ENCODE results near the gene FBN3. TPM values are rescaled to one million over a fixed set of nuclear protein-coding genes. Genes with fewer than 3 reads are reported as not detected.

Gene FBN3
- polyA plus RNA-seq, 1 donor (not counting 4 experiments of a cell fraction or from before 2014, with no cell fraction given): not detected

DNA sequence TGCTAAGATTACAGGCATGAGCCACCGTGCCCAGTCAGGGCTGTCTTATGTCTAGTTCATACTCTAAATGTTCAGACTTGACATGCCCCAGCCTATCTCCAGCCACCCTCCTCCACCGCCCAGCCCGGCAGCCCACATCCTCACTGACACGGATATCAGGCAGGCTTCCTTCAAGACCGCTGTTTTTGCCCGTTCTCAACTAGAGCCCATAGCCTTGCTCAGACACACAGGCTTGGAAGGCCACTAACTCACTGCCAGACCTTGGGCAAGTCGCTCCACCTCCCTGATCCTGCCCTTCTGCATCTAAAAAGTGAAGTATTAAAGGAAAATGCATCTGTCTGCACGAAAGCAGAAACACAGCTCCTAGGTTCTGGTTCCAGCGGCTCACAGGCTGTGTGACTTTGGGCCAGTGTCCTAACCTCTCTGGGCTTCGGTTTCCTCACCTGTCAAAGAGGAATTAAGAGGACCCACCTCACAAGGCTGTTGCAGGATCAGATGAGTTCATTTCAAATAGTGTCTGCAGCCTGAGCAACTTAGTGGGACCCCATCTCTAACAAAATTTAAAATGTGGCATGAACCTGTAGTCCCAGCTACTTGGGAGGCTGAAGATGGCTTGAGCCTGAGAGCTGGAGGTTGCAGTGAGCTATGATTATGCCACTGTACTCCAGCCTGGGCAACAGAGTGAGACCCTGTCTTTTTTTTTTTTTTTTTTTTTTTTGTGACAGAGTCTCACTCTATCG, 45.3 kb upstream of the FBN3 start:
- Histone ChIP-seq H3K79me2 (ENCODE audit: control insufficient read depth, insufficient read depth, low read length) (no peaks in the 10 kb centered on the region), H3K9ac (ENCODE audit: control insufficient read depth, extremely low read depth, insufficient read depth, low read length) (no peak overlapping the region), H3K9me1 (ENCODE audit: control insufficient read depth, extremely low read depth, insufficient read depth, low read length) (no peaks in the 10 kb centered on the region), H3K27ac (ENCODE audit: control insufficient read depth, insufficient read depth, low read length) (no peak overlapping the region), H3K4me2 (ENCODE audit: control insufficient read depth, extremely low read depth, insufficient read depth, low read depth, low read length) (no peak overlapping the region), H3K9me3 (ENCODE audit: control insufficient read depth, low read depth, low read length) (no peaks in the 10 kb centered on the region), H3K4me3 (ENCODE audit: control insufficient read depth in 2 of 3, extremely low read depth in 1 of 3, insufficient read depth in 2 of 3, low read depth in 1 of 3, low read length in 3 of 3) (no peak overlapping the region), H3K4me1 (ENCODE audit: control insufficient read depth, extremely low read depth, insufficient read depth, low read length) (no peaks in the 10 kb centered on the region), H4K20me1 (ENCODE audit: control insufficient read depth, extremely low read depth, insufficient read depth, low read length) (no peaks in the 10 kb centered on the region), H2AFZ (ENCODE audit: control insufficient read depth, low read length) (peak overlapping the region; percentile 26), H3K27me3 (ENCODE audit: control insufficient read depth, extremely low read depth, insufficient read depth, low read length) (no peaks in the 10 kb centered on the region), H3K36me3 (ENCODE audit: control insufficient read depth in 2 of 2, extremely low read depth in 1 of 2, insufficient read depth in 2 of 2, low read length in 2 of 2) (no peaks in the 10 kb centered on the region)
- TF ChIP-seq CTCF (optimal IDR thresholded peaks at IDR 0.05 in 1 of 3, IDR thresholded peaks at IDR 0.05 in 1 of 3, conservative IDR thresholded peaks at IDR 0.05 in 1 of 3; ENCODE audit: extremely low read depth in 1 of 3, insufficient read depth in 2 of 3, low read length in 3 of 3): no peak
- no peak for TF ChIP-seq EZH2 (IDR thresholded peaks at IDR 0.05; ENCODE audit: low read length)
- no peak for DNase-seq (ENCODE audit: low read depth, low spot score)
- dilution Hi-C loops (cut with MboI; ENCODE audit: extremely low pct_ligation_motif_present, low sequenced_read_pairs): no loop called here
- peak; percentile 76 for FAIRE-seq

DNA sequence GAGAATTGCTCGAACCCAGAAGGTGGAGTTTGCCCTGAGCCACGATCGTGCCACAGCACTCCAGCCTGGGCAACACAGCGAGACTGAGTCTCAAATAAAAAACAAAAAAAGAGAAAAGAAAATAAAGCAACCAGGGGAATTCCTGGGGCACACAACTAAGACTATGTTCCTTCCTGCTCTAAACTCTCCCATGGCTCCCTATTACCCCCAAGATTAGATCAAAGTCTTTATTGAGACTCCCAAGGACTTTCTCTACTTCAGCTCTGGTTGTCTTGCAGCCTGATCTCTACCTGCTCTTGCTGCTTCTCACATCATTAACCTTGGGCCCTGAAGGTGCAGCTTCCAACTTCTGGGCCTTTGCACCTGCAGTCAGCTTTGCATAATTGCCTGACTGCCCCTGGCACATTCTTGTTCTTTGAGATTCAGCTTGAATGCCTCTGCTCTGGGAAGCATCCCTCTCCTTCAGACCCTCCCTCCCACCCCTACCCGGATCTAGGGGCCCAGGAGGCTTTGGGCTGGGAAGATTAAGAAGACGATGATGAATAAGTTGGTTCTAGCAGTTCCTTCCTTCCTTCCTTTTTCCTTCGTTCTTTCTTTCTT, 42.9 kb upstream of the FBN3 start:
- Histone ChIP-seq H3K9me3 (ENCODE audit: control insufficient read depth, low read depth, low read length) (no peaks in the 10 kb centered on the region), H4K20me1 (ENCODE audit: control insufficient read depth, extremely low read depth, insufficient read depth, low read length) (no peaks in the 10 kb centered on the region), H3K27me3 (ENCODE audit: control insufficient read depth, extremely low read depth, insufficient read depth, low read length) (no peaks in the 10 kb centered on the region), H3K79me2 (ENCODE audit: control insufficient read depth, insufficient read depth, low read length) (no peaks in the 10 kb centered on the region), H3K4me3 (ENCODE audit: control insufficient read depth in 2 of 3, extremely low read depth in 1 of 3, insufficient read depth in 2 of 3, low read depth in 1 of 3, low read length in 3 of 3) (no peak overlapping the region), H3K27ac (ENCODE audit: control insufficient read depth, insufficient read depth, low read length) (no peak overlapping the region), H3K36me3 (ENCODE audit: control insufficient read depth in 2 of 2, extremely low read depth in 1 of 2, insufficient read depth in 2 of 2, low read length in 2 of 2) (no peaks in the 10 kb centered on the region), H3K9me1 (ENCODE audit: control insufficient read depth, extremely low read depth, insufficient read depth, low read length) (no peaks in the 10 kb centered on the region), H3K9ac (ENCODE audit: control insufficient read depth, extremely low read depth, insufficient read depth, low read length) (no peak overlapping the region), H2AFZ (ENCODE audit: control insufficient read depth, low read length) (no peak overlapping the region), H3K4me2 (ENCODE audit: control insufficient read depth, extremely low read depth, insufficient read depth, low read depth, low read length) (no peak overlapping the region), H3K4me1 (ENCODE audit: control insufficient read depth, extremely low read depth, insufficient read depth, low read length) (no peaks in the 10 kb centered on the region)
- FAIRE-seq: no peak
- DNase-seq (ENCODE audit: low read depth, low spot score): no peak
- TF ChIP-seq CTCF (optimal IDR thresholded peaks at IDR 0.05 in 1 of 3, IDR thresholded peaks at IDR 0.05 in 1 of 3, conservative IDR thresholded peaks at IDR 0.05 in 1 of 3; ENCODE audit: extremely low read depth in 1 of 3, insufficient read depth in 2 of 3, low read length in 3 of 3): no peak
- no peak for TF ChIP-seq EZH2 (IDR thresholded peaks at IDR 0.05; ENCODE audit: low read length)
- dilution Hi-C loops (cut with MboI; ENCODE audit: extremely low pct_ligation_motif_present, low sequenced_read_pairs): no loop called here

Measured in keratinocyte (primary cell).